ENCODE data around the gene MEIS1. TPM values are rescaled to one million over a fixed set of nuclear protein-coding genes. Genes with fewer than 3 reads are reported as not detected.

The MEIS1 gene
- total and polyA plus RNA-seq, 2 experiments from 2014 or later, result 19.1 to 44.4 TPM

- Histone ChIP-seq H3F3A (ENCODE audit: insufficient read depth) (0 out of 2 replicates have a peak, but pooled peaks cover 10% of the 10 kb centered on the region), H3K36me3 (ENCODE audit: low read depth) (peaks cover 17% of the 10 kb centered on the region), H3K9ac (no peak overlapping the region), H4K20me1 (ENCODE audit: insufficient read depth) (no peaks in the 10 kb centered on the region), H3K27ac (no peak overlapping the region), H3K4me1 (ENCODE audit: insufficient read depth) (no peaks in the 10 kb centered on the region), H3K4me2 (ENCODE audit: unreplicated experiment) (no peak overlapping the region), H3K9me3 (ENCODE audit: low read depth) (no peaks in the 10 kb centered on the region), H3K79me2 (ENCODE audit: insufficient read depth) (peaks cover 61% of the 10 kb centered on the region), H2AFZ (no peak overlapping the region), H3K27me3 (replicated peaks; ENCODE audit: insufficient read depth) (no peaks in the 10 kb centered on the region), H3K9me2 (ENCODE audit: insufficient read depth) (no peaks in the 10 kb centered on the region), H3K4me3 (no peak overlapping the region)
- in situ Hi-C loops (cut with MboI), result no loop called here
- no peak for DNase-seq
- no peak for TF ChIP-seq EZH2phosphoT487 (IDR thresholded peaks at IDR 0.05; ENCODE audit: insufficient read depth, low read depth)
- TF ChIP-seq EZH2 (IDR thresholded peaks at IDR 0.05; ENCODE audit: insufficient read depth, poor library complexity, severe bottlenecking), result no peak
- WGBS, 2 experiments (ENCODE audit: low coverage in 1 of 2, low lambda C conversion rate in 2 of 2, missing lambda C conversion rate in 2 of 2), result 95 to 98% methylated on average over 8 of the region's 8 CpGs
These were observed 81.6 kb downstream of the MEIS1 start for GRCh38 chr2:66516499-66516898.

DNA sequence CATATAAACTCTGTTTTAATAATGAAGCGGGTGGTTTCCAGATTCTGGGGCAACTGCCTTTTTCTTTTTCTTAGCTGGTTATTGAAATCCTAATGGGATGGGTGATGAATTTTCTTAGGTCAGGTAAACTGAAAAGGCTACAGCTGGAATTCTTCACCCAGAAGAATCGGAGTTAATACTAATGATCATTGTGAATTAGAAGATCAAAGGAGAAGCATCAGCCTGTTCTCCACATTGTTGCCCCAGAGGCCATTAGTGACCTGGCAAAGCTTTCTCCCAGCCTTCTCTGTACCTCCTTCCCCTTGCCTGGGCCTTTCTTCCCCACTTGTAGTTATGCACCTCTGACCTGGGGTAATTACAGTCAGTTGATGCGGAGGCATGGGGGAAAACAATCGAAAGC is 82.8 kb downstream of the MEIS1 start:
- Histone ChIP-seq H3K4me1 (ENCODE audit: insufficient read depth) (no peaks in the 10 kb centered on the region), H3K4me3 (no peak overlapping the region), H4K20me1 (ENCODE audit: insufficient read depth) (no peaks in the 10 kb centered on the region), H3K27me3 (replicated peaks; ENCODE audit: insufficient read depth) (no peaks in the 10 kb centered on the region), H3K9me2 (ENCODE audit: insufficient read depth) (no peaks in the 10 kb centered on the region), H3K79me2 (ENCODE audit: insufficient read depth) (peaks cover 61% of the 10 kb centered on the region), H3K9ac (no peak overlapping the region), H3K4me2 (ENCODE audit: unreplicated experiment) (no peak overlapping the region), H3K36me3 (ENCODE audit: low read depth) (peaks cover 22% of the 10 kb centered on the region), H3K27ac (no peak overlapping the region), H3F3A (ENCODE audit: insufficient read depth) (0 out of 2 replicates have a peak, but pooled peaks cover 10% of the 10 kb centered on the region), H3K9me3 (ENCODE audit: low read depth) (no peaks in the 10 kb centered on the region), H2AFZ (no peak overlapping the region)
- TF ChIP-seq EZH2 (IDR thresholded peaks at IDR 0.05; ENCODE audit: insufficient read depth, poor library complexity, severe bottlenecking) (no peak), EZH2phosphoT487 (IDR thresholded peaks at IDR 0.05; ENCODE audit: insufficient read depth, low read depth) (no peak)
- in situ Hi-C loops (cut with MboI), result no loop called here
- no peak for DNase-seq
- 81 to 83% methylated on average over 4 of the region's 4 CpGs for WGBS, 2 experiments (ENCODE audit: low coverage in 1 of 2, low lambda C conversion rate in 2 of 2, missing lambda C conversion rate in 2 of 2)

DNA sequence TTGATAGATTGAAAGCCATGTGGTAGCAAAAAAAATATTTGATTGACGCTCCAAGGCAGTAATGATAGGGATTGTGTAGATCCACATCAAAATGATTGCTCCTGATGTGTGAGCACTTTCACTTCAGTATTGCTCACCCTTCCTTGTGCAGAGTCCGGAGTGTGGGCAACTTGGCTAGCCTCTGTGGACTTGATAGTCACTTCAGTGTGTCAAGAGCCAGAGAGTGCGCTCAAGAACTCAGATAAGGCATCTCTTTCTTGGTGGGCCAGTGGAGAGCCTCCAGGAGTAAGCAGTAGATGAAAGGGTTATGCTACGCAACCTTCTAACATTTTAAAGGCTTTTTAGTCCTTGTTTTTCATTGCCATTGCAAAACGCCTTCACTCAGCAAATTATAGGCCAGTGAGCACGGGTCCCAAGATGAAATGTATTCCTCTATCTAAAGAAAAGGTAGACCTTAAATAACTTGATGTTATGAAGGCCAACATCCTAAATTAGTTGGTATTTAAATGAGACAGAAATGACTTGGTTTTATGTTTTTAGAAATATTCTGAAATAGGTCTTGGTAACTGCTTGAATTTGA is 84.4 kb downstream of the MEIS1 start:
- no peaks in the 10 kb centered on the region for H3K4me1 ChIP-seq (ENCODE audit: insufficient read depth)
- H3K79me2 ChIP-seq (ENCODE audit: insufficient read depth), result peaks cover 75% of the 10 kb centered on the region
- H3K36me3 ChIP-seq (ENCODE audit: low read depth), result peaks cover 22% of the 10 kb centered on the region
- no peak overlapping the region for H3K4me3 ChIP-seq
- no peaks in the 10 kb centered on the region for H3K27me3 ChIP-seq (replicated peaks; ENCODE audit: insufficient read depth)
- H3K9ac ChIP-seq, result no peak overlapping the region
- no peak overlapping the region for H3K27ac ChIP-seq
- no peaks in the 10 kb centered on the region for H3K9me3 ChIP-seq (ENCODE audit: low read depth)
- no peak overlapping the region for H3K4me2 ChIP-seq (ENCODE audit: unreplicated experiment)
- in situ Hi-C loops (cut with MboI), result no loop called here
- 79 to 81% methylated on average over 6 of the region's 6 CpGs for WGBS, 2 experiments (ENCODE audit: low coverage in 1 of 2, low lambda C conversion rate in 2 of 2, missing lambda C conversion rate in 2 of 2)
- no peaks in the 10 kb centered on the region for H4K20me1 ChIP-seq (ENCODE audit: insufficient read depth)
- H3F3A ChIP-seq (ENCODE audit: insufficient read depth), result 0 out of 2 replicates have a peak, but pooled peaks cover 10% of the 10 kb centered on the region
- no peaks in the 10 kb centered on the region for H3K9me2 ChIP-seq (ENCODE audit: insufficient read depth)
- no peak overlapping the region for H2AFZ ChIP-seq
- TF ChIP-seq EZH2 (IDR thresholded peaks at IDR 0.05; ENCODE audit: insufficient read depth, poor library complexity, severe bottlenecking), result no peak
- no peak for TF ChIP-seq EZH2phosphoT487 (IDR thresholded peaks at IDR 0.05; ENCODE audit: insufficient read depth, low read depth)
- no peak for DNase-seq

DNA sequence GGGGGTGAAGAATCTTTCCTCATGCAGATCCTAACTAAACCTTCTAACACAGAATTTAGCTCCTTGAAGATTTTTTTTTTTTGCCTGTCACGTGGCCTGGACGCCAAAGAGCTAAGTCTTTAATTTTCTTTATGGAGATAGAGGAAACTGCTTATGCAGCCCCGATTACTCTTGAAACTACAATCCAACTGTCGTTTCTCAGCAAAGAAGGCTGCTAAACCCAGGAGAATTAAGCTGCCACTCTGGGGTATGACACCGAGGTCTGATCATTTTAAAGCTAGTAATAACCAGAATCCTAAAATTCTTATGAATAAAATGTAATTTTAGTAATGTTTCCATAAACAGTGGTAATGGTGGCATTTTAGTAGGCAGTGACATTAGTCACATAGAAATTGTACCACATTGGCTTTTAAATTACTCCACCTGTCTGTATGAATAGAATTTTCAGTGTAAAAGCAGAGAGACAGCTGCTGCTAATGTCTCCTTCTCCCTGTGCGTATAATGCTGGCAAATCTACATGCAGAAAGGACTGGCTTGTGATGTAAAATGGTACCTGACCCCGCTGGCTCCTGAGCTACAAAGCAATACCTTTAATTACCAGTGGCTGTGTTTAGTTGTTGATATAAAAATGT is 86.5 kb downstream of the MEIS1 start:
- no peak overlapping the region for H3K4me3 ChIP-seq
- no peak for DNase-seq
- H2AFZ ChIP-seq, result no peak overlapping the region
- H3K27me3 ChIP-seq (replicated peaks; ENCODE audit: insufficient read depth), result no peaks in the 10 kb centered on the region
- no peak overlapping the region for H3K4me2 ChIP-seq (ENCODE audit: unreplicated experiment)
- H3K79me2 ChIP-seq (ENCODE audit: insufficient read depth), result peaks cover 84% of the 10 kb centered on the region
- in situ Hi-C loops (cut with MboI), result no loop called here
- H3K4me1 ChIP-seq (ENCODE audit: insufficient read depth), result no peaks in the 10 kb centered on the region
- no peak overlapping the region for H3K27ac ChIP-seq
- 97 to 98% methylated on average over 7 of the region's 7 CpGs for WGBS, 2 experiments (ENCODE audit: low coverage in 1 of 2, low lambda C conversion rate in 2 of 2, missing lambda C conversion rate in 2 of 2)
- peaks cover 22% of the 10 kb centered on the region for H3K36me3 ChIP-seq (ENCODE audit: low read depth)
- no peak for TF ChIP-seq EZH2 (IDR thresholded peaks at IDR 0.05; ENCODE audit: insufficient read depth, poor library complexity, severe bottlenecking)
- no peak for TF ChIP-seq EZH2phosphoT487 (IDR thresholded peaks at IDR 0.05; ENCODE audit: insufficient read depth, low read depth)
- no peaks in the 10 kb centered on the region for H3F3A ChIP-seq (ENCODE audit: insufficient read depth)
- no peak overlapping the region for H3K9ac ChIP-seq
- H4K20me1 ChIP-seq (ENCODE audit: insufficient read depth), result no peaks in the 10 kb centered on the region
- H3K9me3 ChIP-seq (ENCODE audit: low read depth), result no peaks in the 10 kb centered on the region
- H3K9me2 ChIP-seq (ENCODE audit: insufficient read depth), result no peaks in the 10 kb centered on the region

Data from GM23248 (cell line).